Heart left ventricle (tissue), 16 donors: ENCODE data around the gene TUBB. TPM values are rescaled to one million over a fixed set of nuclear protein-coding genes. Genes with fewer than 3 reads are reported as not detected.

ENCODE experiments used
- ATAC-seq, 4 donors: fragments of 200-7000 bp; cut with Tn5 transposase; one replicate each; pipeline ENCODE4 v1.9.1; 2020 to 2022; ENCODE audit warnings: moderate library complexity in 4 of 4, mild to moderate bottlenecking in 3 of 4, moderate number of reproducible peaks in 1 of 4
- DNase-seq, 5 donors: peaks; one replicate each; pipeline ENCODE4 v3.0.0-alpha.2; 2020
- H3K27ac ChIP-seq, 12 donors: fragments of 200-600 bp; sonication (generic) in 4 of 12; one replicate each; pipeline versions ENCODE4 v1.5.0 to v1.8.0; 2016 to 2022; ENCODE audit warnings: mild to moderate bottlenecking in 2 of 12
- H3K27me3 ChIP-seq, 9 donors: fragments of 200-600 bp; sonication (generic) in 2 of 9; one replicate each; pipeline versions ENCODE4 v1.5.1 to v1.8.0; 2016 to 2022; ENCODE audit warnings: mild to moderate bottlenecking in 3 of 9
- H3K36me3 ChIP-seq, 9 donors: fragments of 200-600 bp; sonication (generic) in 2 of 9; one replicate each; pipeline versions ENCODE4 v1.5.0 to v1.8.0; 2018 to 2022; ENCODE audit warnings: mild to moderate bottlenecking in 2 of 9
- H3K4me1 ChIP-seq, 12 donors: fragments of 200-600 bp; sonication (generic) in 4 of 12; one replicate each; pipeline versions ENCODE4 v1.5.0 to v1.8.0; 2016 to 2022; ENCODE audit warnings: mild to moderate bottlenecking in 3 of 12
- H3K4me3 ChIP-seq, 12 donors: fragments of 200-600 bp; sonication (generic) in 4 of 12; one replicate each; pipeline versions ENCODE4 v1.5.0 to v1.8.0; 2017 to 2022; ENCODE audit warnings: mild to moderate bottlenecking in 9 of 12, moderate library complexity in 4 of 12
- H3K9me3 ChIP-seq, 12 donors: fragments of 200-600 bp; sonication (generic) in 4 of 12; one replicate each; pipeline versions ENCODE4 v1.5.0 to v1.8.0; 2016 to 2022; ENCODE audit warnings: mild to moderate bottlenecking in 1 of 12
- POLR2A ChIP-seq, 2 donors: fragments of 450-650 bp; IDR thresholded peaks; one replicate each; pipeline ENCODE4 v1.6.1; 2017; ENCODE audit warnings: antibody characterized with exemption in 2 of 2, mild to moderate bottlenecking in 2 of 2, moderate library complexity in 2 of 2
- WGBS, 4 donors: extraction: QIAGEN DNeasy Blood & Tissue Kit in 2 of 4; methylation state at CpG; one replicate each; pipeline versions ENCODE4 v1.1.5 to v1.1.7; 2013 to 2018; 5-methylcytosine and 5-hydroxymethylcytosine counted together
- intact Hi-C, 10 donors: fragments of 100-400 bp; cut with DNase I; formaldehyde crosslinking; loops; one replicate each; pipeline versions ENCODE4 v1.11.1 to v1.14.2; 2022
- polyA plus RNA-seq, 2 donors: library from polyadenylated mRNA; stranded (reverse); fragments of 200-250 nt; gene quantifications; one replicate each; pipeline ENCODE4 v1.2.3, GENCODE V29; 2013
- total RNA-seq, 9 donors: library from RNA; depleted of rRNA in 2 of 9; stranded (reverse); fragments of >200 nt in 2 of 9; fragmentation: NEBNext Ultra II Directional in 3 of 9; extraction: Animal tissue kit (Norgen Biotek cat#: 25700) in 3 of 9; gene quantifications; one replicate each; pipeline versions ENCODE4 v1.1.0 to v1.2.4, GENCODE V29; 2016 to 2023
- TF ChIP-seq, protein P1 (sequence below), 12 donors: fragments of 200-600 bp; sonication (generic) in 4 of 12; IDR thresholded peaks; one replicate each; pipeline versions ENCODE4 v1.5.0 to v1.8.0; 2018 to 2022; ENCODE audit warnings: antibody characterized with exemption in 12 of 12, mild to moderate bottlenecking in 5 of 12
- donor health status: ischemic (EF 13 %, LVEDD 7.1; RV severe dilation, severe dysfunction).
- donor health status: healthy with polysubstance abuse.
- donor health status: DM: no; HTN: yes; CAD: no.
- donor health status: DM: no; HTN: no; CAD: no.
- donor health status: ischemic (EF 25% LVEDD 6.9; RV normal size, moderate dysfunction).
- donor health status: ischemic (EF 25% LVEDD 5.7; RV mildly dilated, moderate dysfunction).
- donor health status: healthy.
- donor health status: DM: yes; HTN: yes; CAD: no.
- donor health status: ischemic (EF 35%, LVEDD 5.7; RV mildly dilated, moderate dysfunction).
- donor health status: nonischemic (EF 11% LVEDD 7.7; RV severe dilation, severe dysfunction).
- donor health status: DM: yes; HTN: yes; CAD: no.
- donor health status: PGD.
- donor health status: ischemic (EF 29% LVEDD 5.4; RV normal size, mild dysfunction).
- donor health status: nonischemic (EF 23%, LVEDD 6.1; RV moderate dilation, normal function).

TUBB gene
- total and polyA plus RNA-seq, 11 donors: 183 to 497 (median 238) TPM

DNA sequence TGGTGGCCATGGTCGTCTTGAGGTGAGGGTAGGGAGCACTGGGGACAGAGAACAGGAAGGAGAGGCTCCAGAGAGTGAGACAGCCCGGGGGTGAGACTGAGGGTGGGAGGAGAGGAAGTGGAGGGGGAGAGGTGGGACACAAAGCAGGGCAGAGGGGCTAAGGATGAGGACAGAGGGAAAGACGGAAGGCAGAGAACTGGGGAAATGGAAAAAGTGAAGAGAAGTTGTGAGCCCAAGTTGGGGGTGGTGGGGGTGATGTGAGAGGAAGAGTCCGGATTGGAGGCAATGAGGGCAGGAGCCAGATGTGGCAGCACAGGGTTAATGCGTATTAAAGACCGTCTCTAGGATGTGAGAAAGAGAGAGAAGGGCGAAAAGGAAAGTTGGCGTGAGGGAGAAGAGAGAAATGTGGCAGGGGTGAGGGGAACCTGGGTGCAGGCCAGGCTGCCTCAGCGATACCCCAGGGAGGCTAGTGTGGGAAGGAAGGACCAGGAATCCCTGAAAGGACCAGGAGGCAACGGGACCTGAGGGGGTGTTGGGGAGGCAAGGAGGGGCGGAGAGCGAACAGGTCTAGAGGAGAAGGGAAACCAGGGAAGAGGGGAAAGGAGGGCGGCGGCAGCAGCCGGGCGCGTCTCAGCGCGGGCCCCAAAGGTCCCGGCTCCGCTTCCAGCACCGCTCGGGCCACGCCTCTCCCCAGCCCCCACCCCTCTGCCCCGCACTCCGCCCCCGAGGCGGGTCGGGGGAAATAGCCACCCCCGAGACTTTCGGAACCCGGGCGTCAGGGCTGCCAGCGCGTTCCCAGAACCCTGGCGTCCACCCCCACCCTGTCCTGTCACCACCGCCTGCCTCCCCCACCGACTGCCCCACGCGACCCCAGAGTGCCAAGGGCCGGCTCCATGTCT is 33.9 kb upstream of the TUBB start, which contains the start of gene PPP1R18:
Gene PPP1R18, minus strand, starts transcription at position 637 of the 899 bp plus-strand sequence. Its CDS starts 627 bp downstream, at position 10.
- H3K27me3 ChIP-seq: no peaks in the 10 kb centered on the region
- peaks cover 4 to 83% (median 50%) of the 10 kb centered on the region in 12 donors for H3K4me1 ChIP-seq
- H3K4me3 ChIP-seq: peak within 1 kb of the TSS; percentile 52 to 96 (median 74)
- ATAC-seq: peak; percentile 50 to 64 (median 60)
- H3K36me3 ChIP-seq: peaks cover 0 to 17% (median 0%) of the 10 kb centered on the region in 9 donors
- peak within 1 kb of the TSS; percentile 92 to 100 (median 98) for H3K27ac ChIP-seq
- H3K9me3 ChIP-seq: no peaks in the 10 kb centered on the region
- intact Hi-C loops: loop anchor here in 5 of 10 donors (2.0 to 10.0 kb wide), 3 partner anchors 35 to 399 kb away; partner anchors contain the start of genes TUBB (in 3 of the 5) and DDR1 (in 1 of the 5)
- WGBS, 4 donors: 3 to 4% (median 3%) methylated on average over 33 to 41 of the region's 41 CpGs
- TF ChIP-seq, protein P1, sequence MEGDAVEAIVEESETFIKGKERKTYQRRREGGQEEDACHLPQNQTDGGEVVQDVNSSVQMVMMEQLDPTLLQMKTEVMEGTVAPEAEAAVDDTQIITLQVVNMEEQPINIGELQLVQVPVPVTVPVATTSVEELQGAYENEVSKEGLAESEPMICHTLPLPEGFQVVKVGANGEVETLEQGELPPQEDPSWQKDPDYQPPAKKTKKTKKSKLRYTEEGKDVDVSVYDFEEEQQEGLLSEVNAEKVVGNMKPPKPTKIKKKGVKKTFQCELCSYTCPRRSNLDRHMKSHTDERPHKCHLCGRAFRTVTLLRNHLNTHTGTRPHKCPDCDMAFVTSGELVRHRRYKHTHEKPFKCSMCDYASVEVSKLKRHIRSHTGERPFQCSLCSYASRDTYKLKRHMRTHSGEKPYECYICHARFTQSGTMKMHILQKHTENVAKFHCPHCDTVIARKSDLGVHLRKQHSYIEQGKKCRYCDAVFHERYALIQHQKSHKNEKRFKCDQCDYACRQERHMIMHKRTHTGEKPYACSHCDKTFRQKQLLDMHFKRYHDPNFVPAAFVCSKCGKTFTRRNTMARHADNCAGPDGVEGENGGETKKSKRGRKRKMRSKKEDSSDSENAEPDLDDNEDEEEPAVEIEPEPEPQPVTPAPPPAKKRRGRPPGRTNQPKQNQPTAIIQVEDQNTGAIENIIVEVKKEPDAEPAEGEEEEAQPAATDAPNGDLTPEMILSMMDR (IDR thresholded peaks at IDR 0.05): no peak
- TF ChIP-seq POLR2A (IDR thresholded peaks at IDR 0.05): peak in 1 of 2 donors; percentile 35
- peak; percentile 89 to 92 (median 90) for DNase-seq

DNA sequence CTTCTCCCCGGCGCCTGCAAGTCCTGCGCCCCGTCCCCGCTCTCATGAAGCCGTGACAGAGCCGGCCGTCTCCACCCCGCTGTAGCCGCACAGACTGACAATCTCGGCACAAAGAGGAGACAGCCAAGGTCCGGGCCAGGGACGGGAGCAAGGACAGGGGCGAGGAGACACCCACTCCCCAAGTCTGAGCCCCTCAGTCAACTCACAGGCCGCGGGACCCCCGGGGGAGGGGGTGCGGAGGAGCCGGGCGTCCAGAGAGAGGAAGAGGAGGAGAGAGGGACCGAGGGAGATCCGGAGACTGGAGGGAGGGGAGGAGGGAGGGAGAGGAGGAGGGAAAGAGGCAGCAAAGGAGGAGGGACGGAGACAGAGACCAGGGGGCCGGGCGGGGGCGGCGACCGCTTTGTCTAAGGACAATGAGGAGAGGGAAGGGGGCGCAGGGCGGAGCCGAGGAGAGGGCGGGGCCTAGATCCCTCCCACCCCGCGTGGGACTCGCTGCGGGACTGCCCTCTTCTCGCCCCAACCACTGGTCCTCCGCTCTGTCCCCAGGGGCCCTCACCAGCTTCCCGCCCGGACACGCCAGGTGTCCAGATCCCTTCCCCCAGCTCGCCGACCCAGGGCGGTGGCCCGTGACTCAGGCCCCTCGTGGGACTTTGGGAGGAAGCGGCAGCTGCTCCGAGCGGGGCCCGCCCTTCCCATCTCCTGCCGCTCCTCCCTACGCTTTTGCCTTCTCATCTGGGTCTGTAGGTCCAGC is 33.1 kb upstream of the TUBB start:
- H3K4me1 ChIP-seq: peaks cover 4 to 78% (median 46%) of the 10 kb centered on the region in 12 donors

DNA sequence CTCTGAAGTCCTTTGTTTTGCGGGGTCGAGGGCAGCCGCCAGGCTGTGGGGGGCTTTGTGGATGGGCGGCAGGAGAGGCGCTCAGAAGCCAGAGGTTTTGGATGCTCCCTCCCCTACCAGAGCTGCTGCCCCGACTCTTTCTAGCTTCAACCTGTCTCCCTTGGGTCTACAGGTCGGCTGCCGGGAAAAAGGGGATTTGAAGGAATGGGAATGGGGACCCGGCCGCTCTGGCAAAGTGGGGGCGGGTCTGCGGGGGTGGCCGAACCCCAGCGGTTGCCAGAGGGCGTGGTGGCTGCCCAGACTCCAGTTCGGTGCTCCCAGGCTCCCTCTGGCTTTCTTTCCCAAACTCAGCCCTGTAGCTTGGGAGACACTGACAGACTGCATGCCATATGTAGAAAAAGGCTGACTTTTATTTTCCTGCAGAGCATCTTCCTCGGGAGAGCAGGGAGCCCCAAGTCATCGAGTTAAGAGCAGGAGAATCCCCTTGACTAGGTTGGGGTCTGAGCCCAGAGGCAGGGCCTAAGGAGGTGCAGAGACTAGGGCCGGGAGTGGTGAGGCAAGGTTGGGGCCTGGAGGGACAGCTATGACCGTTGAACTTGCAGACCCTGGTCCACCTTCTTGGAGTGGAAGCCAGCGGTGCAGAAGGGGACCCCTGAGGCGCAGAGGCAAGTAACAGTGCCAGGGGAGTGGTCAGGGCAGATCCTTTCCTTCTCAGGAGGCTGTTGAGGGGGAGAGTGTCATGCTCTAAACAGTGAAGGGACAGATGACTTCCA is 32.3 kb upstream of the TUBB start:
- intact Hi-C loops: loop anchor here in 8 of 10 donors (1.0 to 10.0 kb wide), 4 partner anchors 32 to 397 kb away; partner anchors contain the start of genes TUBB (in 6 of the 8) and DDR1 (in 1 of the 8)
- peak; percentile 63 to 71 (median 64) for DNase-seq
- no peak for ATAC-seq
- Histone ChIP-seq H3K36me3 (peaks cover 0 to 11% (median 0%) of the 10 kb centered on the region in 9 donors), H3K4me1 (peaks cover 4 to 71% (median 40%) of the 10 kb centered on the region in 12 donors), H3K27ac (peak overlapping the region; percentile 92 to 100 (median 98)), H3K9me3 (no peaks in the 10 kb centered on the region), H3K27me3 (no peaks in the 10 kb centered on the region), H3K4me3 (peak overlapping the region; percentile 52 to 96 (median 74))
- TF ChIP-seq POLR2A (IDR thresholded peaks at IDR 0.05): peak in 1 of 2 donors; percentile 55
- TF ChIP-seq, protein P1 (IDR thresholded peaks at IDR 0.05): peak in 8 of 12 donors; percentile 19 to 59 (median 32)
- 10 to 13% (median 11%) methylated on average over 22 of the region's 22 CpGs for WGBS, 4 donors

More for the DNA sequence above, 33.1 kb upstream of the TUBB start:
- peak; percentile 71 to 85 (median 79) for ATAC-seq
- Histone ChIP-seq H3K9me3 (no peaks in the 10 kb centered on the region), H3K27ac (peak overlapping the region; percentile 92 to 100 (median 98)), H3K4me3 (peak overlapping the region; percentile 52 to 96 (median 74)), H3K36me3 (peaks cover 0 to 11% (median 0%) of the 10 kb centered on the region in 9 donors), H3K27me3 (no peaks in the 10 kb centered on the region)
- intact Hi-C loops: loop anchor here in 8 of 10 donors (1.0 to 10.0 kb wide), 4 partner anchors 33 to 398 kb away; partner anchors contain the start of genes TUBB (in 6 of the 8) and DDR1 (in 1 of the 8)
- TF ChIP-seq, protein P1 (IDR thresholded peaks at IDR 0.05): no peak
- no peak for TF ChIP-seq POLR2A (IDR thresholded peaks at IDR 0.05)
- DNase-seq: peak; percentile 97 to 99 (median 98)
- WGBS, 4 donors: 0 to 1% (median 1%) methylated on average over 35 to 52 of the region's 52 CpGs
